K562 (cell line): ENCODE results near the gene RBM5. TPM values are rescaled to one million over a fixed set of nuclear protein-coding genes. Genes with fewer than 3 reads are reported as not detected.
A peak's percentile ranks its signal among the peaks of the same experiment; 100 is the strongest.

Experiments used
- ATAC-seq: fragments of 200-7000 bp; cut with Tn5 transposase; 3 replicates; pipeline ENCODE4 v1.9.1; 2020; ENCODE audit warnings: moderate library complexity
- BruUV-seq: library from RNA; stranded (reverse); fragments of 400-500 nt; replicated peaks from 2 replicates; lab custom pipeline; 2021; lab: Mats Ljungman, UMichigan
- CTCF ChIA-PET: fragments of 300-600 bp; formaldehyde crosslinking; extraction: SDS; loops from one replicate; lab custom pipeline; 2021; ENCODE audit warnings: low intra/inter-chr PET ratio; lab: Yijun Ruan, JAX
- POLR2A ChIA-PET: fragments of 300-600, 350-650 bp; sonication (Branson Sonifier 250); formaldehyde crosslinking; extraction: SDS; loops from one replicate; lab custom pipeline; 2021; ENCODE audit warnings: antibody characterized with exemption, inconsistent platforms; lab: Yijun Ruan, JAX
- DNase-seq, 4 experiments: peaks; one replicate each; pipeline versions ENCODE4 v3.0.0 to v3.0.0-alpha.2; 2011 to 2018; ENCODE audit warnings: low spot score in 3 of 4, mixed read lengths in 3 of 4; ENCODE audit errors: extremely low read depth in 1 of 4
- FAIRE-seq: peaks from 2 replicates; lab custom pipeline; 2011; peaks lifted over from hg19 to GRCh38; lab: Jason Lieb, UNC
- H2AFZ ChIP-seq: 2 replicates; pipeline ENCODE4 v1.6.0; 2011; ENCODE audit warnings: low read depth, low read length, control low read depth, inconsistent platforms
- H3K27ac ChIP-seq: fragments of 200-600 bp; 3 replicates; pipeline ENCODE4 v1.8.0; 2011; ENCODE audit warnings: low read depth, mild to moderate bottlenecking, control low read depth, inconsistent platforms, low read length, moderate library complexity, mixed read lengths; ENCODE audit errors: extremely low read depth
- H3K27me3 ChIP-seq, 2 experiments: fragments of 300-600 bp in 1 of 2; 2 replicates in 1 of 2; 3 replicates in 1 of 2; pipeline versions ENCODE4 v1.6.0 to v1.8.0; 2011; ENCODE audit warnings: inconsistent platforms in 2 of 2, low read length in 2 of 2, mild to moderate bottlenecking in 1 of 2, mixed read lengths in 1 of 2, moderate library complexity in 1 of 2; ENCODE audit not compliant: control insufficient read depth in 2 of 2, insufficient read depth in 2 of 2
- H3K36me3 ChIP-seq: fragments of 300-600 bp; 3 replicates; pipeline ENCODE4 v1.8.0; 2011; ENCODE audit warnings: mild to moderate bottlenecking, low read length, inconsistent platforms; ENCODE audit not compliant: control insufficient read depth, insufficient read depth
- H3K4me1 ChIP-seq, 2 experiments: fragments of 200-600 bp in 1 of 2; replicated peaks in 1 of 2; 2 replicates in 1 of 2; 3 replicates in 1 of 2; pipeline versions ENCODE4 v1.5.1 to v1.8.0; 2011; ENCODE audit warnings: inconsistent platforms in 2 of 2, low read length in 2 of 2, mild to moderate bottlenecking in 1 of 2, mixed read lengths in 1 of 2, moderate library complexity in 1 of 2; ENCODE audit not compliant: control insufficient read depth in 2 of 2, insufficient read depth in 2 of 2
- H3K4me2 ChIP-seq: 2 replicates; pipeline ENCODE4 v1.6.1; 2011; ENCODE audit warnings: low read length, control low read depth, inconsistent platforms, mixed read lengths; ENCODE audit not compliant: insufficient read depth
- H3K4me3 ChIP-seq: fragments of 200-600 bp; sonication (generic), shearing (Covaris generic); 2 replicates; pipeline ENCODE4 v1.5.1; 2016; ENCODE audit warnings: control low read depth, inconsistent platforms
- H3K79me2 ChIP-seq: fragments of 200-600 bp; 3 replicates; pipeline ENCODE4 v1.8.0; 2011; ENCODE audit warnings: low read length, inconsistent platforms; ENCODE audit not compliant: control insufficient read depth, insufficient read depth
- H3K9ac ChIP-seq, 2 experiments: 2 replicates each; pipeline versions ENCODE4 v1.6.0 to v1.6.1; 2011; ENCODE audit warnings: low read depth in 2 of 2, low read length in 2 of 2, control low read depth in 1 of 2, inconsistent platforms in 1 of 2, mild to moderate bottlenecking in 1 of 2, mixed read lengths in 1 of 2; ENCODE audit not compliant: insufficient read depth in 1 of 2
- H3K9me1 ChIP-seq: one replicate; pipeline ENCODE4 v1.6.0; 2011; ENCODE audit warnings: inconsistent platforms, mild to moderate bottlenecking, low read length, moderate library complexity; ENCODE audit not compliant: control insufficient read depth, insufficient read depth
- H3K9me3 ChIP-seq: replicated peaks from 2 replicates; pipeline ENCODE4 v1.5.1; 2011; ENCODE audit warnings: low read depth, low read length, inconsistent platforms; ENCODE audit not compliant: control insufficient read depth, insufficient read depth
- H4K20me1 ChIP-seq: replicated peaks from 2 replicates; pipeline ENCODE4 v1.6.1; 2011; ENCODE audit warnings: low read length, inconsistent platforms, mixed read lengths; ENCODE audit not compliant: control insufficient read depth, insufficient read depth
- ARID1B ChIP-seq: fragments of 450-650 bp; IDR thresholded peaks from 2 replicates; pipeline ENCODE4 v1.6.1; 2016; ENCODE audit warnings: antibody characterized with exemption, mild to moderate bottlenecking, inconsistent platforms
- C11orf30 ChIP-seq: fragments of 450-650 bp; IDR thresholded peaks from 2 replicates; pipeline ENCODE4 v1.6.1; 2016; ENCODE audit warnings: low read depth, mild to moderate bottlenecking
- FOSL1 ChIP-seq: fragments of 200-800 bp; sonication (Bioruptor generic); conservative IDR thresholded peaks from 2 replicates; pipeline ENCODE4 v1.6.1; 2016; ENCODE audit warnings: missing genetic modification characterization, missing compliant biosample characterization
- HDAC6 ChIP-seq: IDR thresholded peaks from 2 replicates; pipeline ENCODE4 v1.6.1; 2012; ENCODE audit warnings: low read depth, mild to moderate bottlenecking, control low read depth, inconsistent platforms, low read length, moderate library complexity
- HLTF ChIP-seq: fragments of 450-650 bp; IDR thresholded peaks from 2 replicates; pipeline ENCODE4 v1.6.1; 2016
- JUN ChIP-seq, 2 experiments: sonication (generic) in 1 of 2; formaldehyde crosslinking in 1 of 2; IDR thresholded peaks; 2 replicates each; pipeline versions ENCODE4 v1.6.1 to v1.8.0; 2012 to 2022; ENCODE audit warnings: borderline replicate concordance in 2 of 2, mild to moderate bottlenecking in 2 of 2, improper control_type of control experiment in 1 of 2, low read depth in 1 of 2, low read length in 1 of 2, missing genetic modification reagents in 1 of 2
- KLF10 ChIP-seq: fragments of 250-450 bp; sonication (Bioruptor Pico); IDR thresholded peaks from 2 replicates; pipeline ENCODE4 v1.6.1; 2021; ENCODE audit warnings: matching md5 sums
- KLF6 ChIP-seq: fragments of 250-450 bp; sonication (Bioruptor Pico); IDR thresholded peaks from 2 replicates; pipeline ENCODE4 v1.4.0; 2020; ENCODE audit warnings: mild to moderate bottlenecking, moderate library complexity, borderline replicate concordance
- MAFF ChIP-seq: IDR thresholded peaks from 2 replicates; pipeline ENCODE4 v1.6.1; 2012; ENCODE audit warnings: low read length, improper control_type of control experiment
- MAFK ChIP-seq: IDR thresholded peaks from 2 replicates; pipeline ENCODE4 v1.6.1; 2011; ENCODE audit warnings: low read length, improper control_type of control experiment
- MTA2 ChIP-seq: fragments of 450-650 bp; IDR thresholded peaks from 2 replicates; pipeline ENCODE4 v1.6.1; 2016; ENCODE audit warnings: low read depth
- POLR2G ChIP-seq: fragments of 200-400 bp; formaldehyde crosslinking; IDR thresholded peaks from 2 replicates; pipeline ENCODE4 v1.6.1; 2017; ENCODE audit warnings: low read depth, mild to moderate bottlenecking, antibody characterized with exemption, low read length, moderate library complexity
- POU5F1 ChIP-seq: fragments of 150-350 bp; IDR thresholded peaks from 2 replicates; pipeline ENCODE4 v1.6.1; 2014; ENCODE audit warnings: borderline replicate concordance, low read length, low read depth, mild to moderate bottlenecking; ENCODE audit not compliant: partially characterized antibody
- TAL1 ChIP-seq: fragments of 450-650 bp; IDR thresholded peaks from 2 replicates; pipeline ENCODE4 v1.6.1; 2016; ENCODE audit warnings: mild to moderate bottlenecking
- U2AF1 ChIP-seq: fragments of 200-400 bp; formaldehyde crosslinking; optimal IDR thresholded peaks from 2 replicates; pipeline ENCODE3; 2017; ENCODE audit warnings: mild to moderate bottlenecking, low read depth, low read length, moderate library complexity
- ZBTB8A ChIP-seq: fragments of 450-650 bp; IDR thresholded peaks from 2 replicates; pipeline ENCODE4 v1.6.1; 2018; ENCODE audit warnings: mild to moderate bottlenecking, moderate library complexity; ENCODE audit not compliant: partially characterized antibody
- ZEB2 ChIP-seq: fragments of 450-650 bp; IDR thresholded peaks from 2 replicates; pipeline ENCODE4 v1.6.1; 2016
- ZNF121 ChIP-seq: sonication (generic); formaldehyde crosslinking; conservative IDR thresholded peaks from 2 replicates; pipeline ENCODE4 v1.8.0; 2022; ENCODE audit warnings: missing genetic modification reagents
- in situ Hi-C: fragments of 300-500 bp; cut with MboI; formaldehyde crosslinking; loops from 4 replicates; pipeline ENCODE4 v1.15.0; 2018; ENCODE audit warnings: inconsistent platforms, mixed read lengths
- intact Hi-C: fragments of 100-400 bp; cut with micrococcal nuclease; formaldehyde crosslinking; loops from 2 replicates; pipeline ENCODE4 v1.14.2; 2022
- polyA plus RNA-seq, 8 experiments: library from polyadenylated mRNA; depleted of rRNA in 4 of 8; stranded (reverse) in 5 of 8; unstranded in 3 of 8; fragments of >200 nt; fragmentation: Nextera tagmentation in 2 of 8; fragmentation: Illumina TruSeq in 1 of 8; extraction: Ambion mirVana in 2 of 8; extraction: Trizol in 1 of 8; gene quantifications; 2 replicates each; pipeline versions ENCODE4 v1.2.1 to v1.2.3, GENCODE V29; 2011 to 2014; ENCODE audit warnings: inconsistent platforms in 1 of 8, missing spikeins in 1 of 8
- total RNA-seq, 7 experiments: library from RNA; depleted of rRNA in 6 of 7; stranded (reverse); fragments of >200 nt in 6 of 7; fragmentation: Illumina TruSeq in 2 of 7; extraction: Trizol in 2 of 7; gene quantifications; 2 replicates each; pipeline versions ENCODE4 v1.2.1 to v1.2.3, GENCODE V29; 2011 to 2021; ENCODE audit warnings: low replicate concordance in 1 of 7
- TF ChIP-seq, protein P1 (sequence below), 3 experiments: fragments of 200-800 bp in 1 of 3; sonication (Bioruptor generic) in 1 of 3; sonication (generic) in 1 of 3; formaldehyde crosslinking in 1 of 3; IDR thresholded peaks; 2 replicates each; pipeline versions ENCODE4 v1.6.1 to v1.8.0; 2016 to 2022; ENCODE audit warnings: mild to moderate bottlenecking in 2 of 3, missing compliant biosample characterization in 2 of 3, missing genetic modification characterization in 2 of 3, missing genetic modification reagents in 1 of 3
- TF ChIP-seq, protein P2 (sequence below): fragments of 150-350 bp; IDR thresholded peaks from 2 replicates; pipeline ENCODE4 v1.6.1; 2014; ENCODE audit warnings: low read depth, mild to moderate bottlenecking, low read length, borderline replicate concordance

The RBM5 gene
- total and polyA plus RNA-seq, 9 of the 15 experiments (the other 6 are each of a cell fraction or from before 2014, with no cell fraction given), result 24.5 to 153 (median 81.6) TPM

DNA sequence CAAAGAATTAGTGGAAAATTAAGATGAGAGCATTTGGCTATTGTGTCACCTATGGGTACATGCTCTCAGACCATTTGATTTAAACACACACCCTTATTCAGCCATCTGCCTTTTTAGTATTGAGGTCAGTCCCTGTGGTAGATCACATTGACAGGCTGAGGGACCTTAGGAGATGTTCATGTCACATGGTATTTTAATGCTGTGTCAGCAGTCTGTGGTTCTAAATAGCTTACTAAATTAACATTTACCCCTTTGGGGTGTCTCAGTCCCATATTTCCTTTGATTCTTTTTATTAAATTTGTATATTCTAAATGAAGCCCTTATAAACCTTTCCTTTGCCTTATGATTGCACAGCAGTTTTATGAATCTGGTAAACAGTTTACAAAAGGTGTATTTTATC is 2.3 kb downstream of the RBM5 start:
- intact Hi-C loops (no loop called here), in situ Hi-C loops (no loop called here)
- BruUV-seq, result no TSS peak
- H4K20me1 ChIP-seq, result no peaks in the 10 kb centered on the region
- H3K9me3 ChIP-seq, result no peaks in the 10 kb centered on the region
- H3K27me3 ChIP-seq, result no peaks in the 10 kb centered on the region
- no peaks in the 10 kb centered on the region for H3K9me1 ChIP-seq
- no peak for DNase-seq
- H3K27ac ChIP-seq, result 0 out of 3 replicates have a peak overlapping the region, but pooled peaks have one; percentile 1
- H3K79me2 ChIP-seq, result peaks cover 42% of the 10 kb centered on the region
- H2AFZ ChIP-seq, result no peak overlapping the region
- no peak for FAIRE-seq
- H3K4me1 ChIP-seq, result peaks cover 0 to 8% of the 10 kb centered on the region in 2 experiments; a peak in 2 of 5 replicates
- peak overlapping the region in 1 of 2 experiments; percentile 100; a peak in 1 of 4 replicates for H3K9ac ChIP-seq
- H3K4me2 ChIP-seq, result peak overlapping the region; percentile 85
- H3K36me3 ChIP-seq, result peaks cover 52% of the 10 kb centered on the region
- ChIA-PET POLR2A (interaction anchor here (0.7 to 1.9 kb wide), 4 partner anchors 13 to 288 kb away, joined by 3 to 7 read pairs (median 4); partner anchors contain the start of gene INKA1), CTCF (interaction anchor here (0.6 kb wide), 1 partner anchor 14 kb away, joined by 3 read pairs; no protein-coding TSS in a partner anchor)
- no peak for ATAC-seq
- no peak overlapping the region for H3K4me3 ChIP-seq
- TF ChIP-seq KLF6 (CRISPR knock-in tag), result no peak
- peak; percentile 95 for TF ChIP-seq MAFF
- no peak for TF ChIP-seq U2AF1
- TF ChIP-seq ZNF121 (CRISPR knock-in tag), result no peak
- no peak for TF ChIP-seq POLR2G
- TF ChIP-seq HDAC6, result no peak
- no peak for TF ChIP-seq POU5F1
- TF ChIP-seq JUN (IDR thresholded peaks at IDR 0.05; ENCODE audit: borderline replicate concordance, low read depth, low read length), result no peak
- no peak for TF ChIP-seq JUN (CRISPR knock-in tag; IDR thresholded peaks at IDR 0.05; ENCODE audit: borderline replicate concordance)
- no peak for TF ChIP-seq FOSL1 (tag)
- peak; percentile 89 for TF ChIP-seq C11orf30
- TF ChIP-seq ARID1B, result no peak
- TF ChIP-seq, protein P1, sequence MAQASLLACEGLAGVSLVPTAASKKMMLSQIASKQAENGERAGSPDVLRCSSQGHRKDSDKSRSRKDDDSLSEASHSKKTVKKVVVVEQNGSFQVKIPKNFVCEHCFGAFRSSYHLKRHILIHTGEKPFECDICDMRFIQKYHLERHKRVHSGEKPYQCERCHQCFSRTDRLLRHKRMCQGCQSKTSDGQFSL (CRISPR knock-in tag; IDR thresholded peaks at IDR 0.05), result no peak
- TF ChIP-seq, protein P1 (tag; IDR thresholded peaks at IDR 0.05), result no peak
- TF ChIP-seq MAFK, result peak; percentile 97
- no peak for TF ChIP-seq ZEB2
- TF ChIP-seq, protein P2, sequence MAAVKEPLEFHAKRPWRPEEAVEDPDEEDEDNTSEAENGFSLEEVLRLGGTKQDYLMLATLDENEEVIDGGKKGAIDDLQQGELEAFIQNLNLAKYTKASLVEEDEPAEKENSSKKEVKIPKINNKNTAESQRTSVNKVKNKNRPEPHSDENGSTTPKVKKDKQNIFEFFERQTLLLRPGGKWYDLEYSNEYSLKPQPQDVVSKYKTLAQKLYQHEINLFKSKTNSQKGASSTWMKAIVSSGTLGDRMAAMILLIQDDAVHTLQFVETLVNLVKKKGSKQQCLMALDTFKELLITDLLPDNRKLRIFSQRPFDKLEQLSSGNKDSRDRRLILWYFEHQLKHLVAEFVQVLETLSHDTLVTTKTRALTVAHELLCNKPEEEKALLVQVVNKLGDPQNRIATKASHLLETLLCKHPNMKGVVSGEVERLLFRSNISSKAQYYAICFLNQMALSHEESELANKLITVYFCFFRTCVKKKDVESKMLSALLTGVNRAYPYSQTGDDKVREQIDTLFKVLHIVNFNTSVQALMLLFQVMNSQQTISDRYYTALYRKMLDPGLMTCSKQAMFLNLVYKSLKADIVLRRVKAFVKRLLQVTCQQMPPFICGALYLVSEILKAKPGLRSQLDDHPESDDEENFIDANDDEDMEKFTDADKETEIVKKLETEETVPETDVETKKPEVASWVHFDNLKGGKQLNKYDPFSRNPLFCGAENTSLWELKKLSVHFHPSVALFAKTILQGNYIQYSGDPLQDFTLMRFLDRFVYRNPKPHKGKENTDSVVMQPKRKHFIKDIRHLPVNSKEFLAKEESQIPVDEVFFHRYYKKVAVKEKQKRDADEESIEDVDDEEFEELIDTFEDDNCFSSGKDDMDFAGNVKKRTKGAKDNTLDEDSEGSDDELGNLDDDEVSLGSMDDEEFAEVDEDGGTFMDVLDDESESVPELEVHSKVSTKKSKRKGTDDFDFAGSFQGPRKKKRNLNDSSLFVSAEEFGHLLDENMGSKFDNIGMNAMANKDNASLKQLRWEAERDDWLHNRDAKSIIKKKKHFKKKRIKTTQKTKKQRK, result no peak
- TF ChIP-seq HLTF, result no peak
- TF ChIP-seq ZBTB8A, result no peak
- no peak for TF ChIP-seq MTA2
- TF ChIP-seq TAL1, result no peak
- TF ChIP-seq KLF10, result no peak
